HG03039 (cell line): ENCODE measurements around the gene HOXA11.

Source experiments
- ATAC-seq: cut with Tn5 transposase; IDR thresholded peaks from one replicate; pipeline ENCODE4 v1.9.1; 2021; ENCODE audit warnings: mild to moderate bottlenecking, moderate library complexity; ENCODE audit not compliant: unreplicated experiment

HOXA11 gene

DNA sequence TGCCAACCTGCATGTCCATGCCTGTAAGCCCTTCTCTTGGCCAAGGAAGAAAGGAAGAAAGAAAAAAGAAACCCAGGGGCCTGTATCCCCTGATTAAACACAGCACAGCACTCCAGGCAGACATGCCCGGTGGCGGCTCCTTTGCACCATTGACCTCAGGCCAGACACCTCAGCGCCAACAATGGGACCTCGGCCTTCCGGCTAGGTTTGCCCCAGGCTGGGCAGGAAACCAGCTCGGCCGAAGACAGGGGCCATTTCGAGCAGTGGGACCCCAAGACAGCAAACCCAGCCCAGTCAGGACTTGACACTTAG lies 13.8 kb downstream of the HOXA11 start:
- no peak for ATAC-seq

DNA sequence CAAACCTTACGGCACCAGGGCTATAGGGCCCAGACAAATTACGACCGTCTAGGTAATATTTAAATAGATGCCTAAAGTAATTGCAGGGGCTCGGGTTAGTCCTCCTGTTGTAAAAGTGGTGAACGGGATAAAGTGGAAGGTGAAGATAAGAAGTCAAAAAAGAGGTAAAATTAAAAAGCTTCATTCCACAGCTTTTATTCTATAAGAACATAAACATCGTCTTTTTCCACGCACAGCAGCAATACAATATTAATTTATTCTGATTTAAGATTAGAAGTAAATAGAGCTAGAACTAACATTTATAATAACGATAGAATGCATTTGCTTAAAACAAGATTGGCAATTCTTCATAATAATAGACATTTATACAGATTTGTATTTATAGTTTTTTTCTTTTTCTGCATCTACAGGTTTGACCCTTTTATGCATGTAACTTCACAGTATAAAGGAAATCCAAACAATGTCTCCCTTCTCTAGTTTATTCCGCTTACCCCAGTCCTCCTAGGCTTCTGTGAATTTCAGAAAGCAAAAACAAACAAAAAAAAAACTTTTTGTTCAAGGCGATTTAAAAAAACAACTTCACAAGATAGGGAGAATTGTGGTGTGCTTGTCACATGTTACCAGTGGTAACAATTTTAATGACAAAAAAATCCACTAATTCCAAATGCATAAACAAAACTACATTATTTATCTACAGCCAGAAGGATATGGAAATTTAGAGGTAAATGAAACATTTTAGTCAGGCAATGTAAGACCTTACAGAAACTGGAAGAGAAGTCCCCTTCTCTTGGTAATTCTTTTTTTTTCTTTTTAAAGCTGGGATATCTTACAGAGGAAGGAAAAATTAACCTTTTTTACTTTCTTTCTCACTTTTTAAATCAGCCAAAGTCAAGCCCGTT lies 14.4 kb downstream of the HOXA11 start:
- ATAC-seq: no peak

DNA sequence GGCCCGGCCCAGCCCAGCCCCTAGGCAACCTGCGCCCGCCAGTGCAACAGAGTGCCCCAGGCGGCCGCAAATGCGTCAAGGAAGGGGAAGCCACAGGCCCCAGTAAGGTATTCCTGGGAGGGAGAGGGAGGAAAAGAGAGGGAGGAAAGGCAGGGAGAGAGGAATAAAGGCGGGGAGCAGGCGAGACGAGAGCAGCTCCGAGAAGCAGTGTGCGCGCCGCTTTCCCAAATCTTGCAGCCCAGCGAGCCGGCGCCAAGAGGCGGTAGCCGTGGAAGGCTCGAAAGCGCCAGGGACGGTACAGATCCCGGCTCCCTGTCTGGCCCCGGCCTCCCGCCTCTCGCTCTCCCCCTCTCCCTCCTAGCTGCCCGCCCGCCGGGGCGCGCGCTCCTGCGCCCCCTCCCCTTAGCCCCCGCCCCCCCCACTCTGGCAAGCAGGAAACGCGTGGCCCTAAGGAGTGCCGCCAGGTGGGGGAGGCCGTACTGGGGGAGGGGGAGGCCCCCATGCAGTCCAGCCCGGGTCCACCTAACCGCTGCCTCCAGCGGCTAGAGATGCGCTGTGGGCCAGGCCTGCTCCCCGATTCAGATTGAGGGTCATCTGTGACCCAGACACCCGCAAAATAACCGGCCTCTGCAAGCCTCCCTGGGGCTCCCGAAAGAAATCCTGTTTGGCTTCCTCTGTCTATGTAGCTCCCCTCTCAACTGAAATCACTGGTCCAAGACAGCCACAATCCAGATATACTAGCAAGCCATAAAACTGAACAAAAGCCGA lies 15.2 kb downstream of the HOXA11 start:
- ATAC-seq: no peak

DNA sequence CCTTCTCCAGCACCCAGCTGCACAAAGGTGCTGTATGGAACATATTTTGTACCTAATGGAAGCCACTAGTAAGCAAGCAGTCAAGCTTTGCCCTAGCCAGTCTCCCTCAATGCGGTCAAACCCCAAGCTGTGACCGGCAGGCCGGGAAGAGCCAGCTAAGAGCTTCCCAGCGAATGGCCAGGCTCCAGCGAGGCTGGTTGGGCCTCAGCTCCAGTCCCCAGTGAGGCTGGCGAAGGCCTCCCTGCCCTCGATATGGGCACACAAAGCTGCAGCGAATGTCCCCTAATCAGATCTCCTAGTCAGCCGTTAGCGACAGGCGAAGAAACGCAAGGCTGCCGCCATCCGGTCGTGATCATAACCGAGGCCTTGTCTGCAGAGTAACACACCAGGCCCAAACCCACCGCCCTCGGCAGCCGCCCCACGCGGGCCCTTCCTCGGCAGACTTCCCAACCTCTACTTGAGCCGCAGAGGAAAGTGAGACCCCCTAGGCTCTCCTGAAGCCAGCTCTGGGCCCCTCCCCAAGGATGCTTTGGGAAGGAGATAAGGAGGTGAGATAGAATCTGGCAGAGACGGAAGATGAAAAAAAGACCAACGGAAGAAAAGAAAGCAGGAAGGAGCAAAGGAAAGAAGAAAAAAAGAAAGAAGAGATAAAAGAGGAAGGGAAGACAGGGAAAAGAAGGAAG lies 16.6 kb downstream of the HOXA11 start:
- ATAC-seq: no peak

DNA sequence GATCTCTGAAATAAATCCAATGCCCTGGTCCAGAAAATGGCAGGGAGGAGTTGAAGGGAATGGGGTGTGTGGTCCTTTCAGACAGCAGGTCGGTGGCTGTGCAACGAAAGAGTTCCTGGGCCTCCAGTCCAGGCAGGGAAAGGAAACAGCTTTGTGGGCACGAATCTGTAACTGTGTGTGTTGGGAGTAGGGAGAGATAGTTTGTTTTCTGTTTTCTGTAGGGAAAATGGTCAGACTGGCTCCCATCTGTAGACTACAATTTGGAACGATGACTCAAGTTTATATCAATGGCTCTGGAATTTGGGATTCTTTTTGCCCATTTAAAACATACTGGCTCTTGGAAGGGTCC lies 17.1 kb downstream of the HOXA11 start:
- ATAC-seq: no peak

DNA sequence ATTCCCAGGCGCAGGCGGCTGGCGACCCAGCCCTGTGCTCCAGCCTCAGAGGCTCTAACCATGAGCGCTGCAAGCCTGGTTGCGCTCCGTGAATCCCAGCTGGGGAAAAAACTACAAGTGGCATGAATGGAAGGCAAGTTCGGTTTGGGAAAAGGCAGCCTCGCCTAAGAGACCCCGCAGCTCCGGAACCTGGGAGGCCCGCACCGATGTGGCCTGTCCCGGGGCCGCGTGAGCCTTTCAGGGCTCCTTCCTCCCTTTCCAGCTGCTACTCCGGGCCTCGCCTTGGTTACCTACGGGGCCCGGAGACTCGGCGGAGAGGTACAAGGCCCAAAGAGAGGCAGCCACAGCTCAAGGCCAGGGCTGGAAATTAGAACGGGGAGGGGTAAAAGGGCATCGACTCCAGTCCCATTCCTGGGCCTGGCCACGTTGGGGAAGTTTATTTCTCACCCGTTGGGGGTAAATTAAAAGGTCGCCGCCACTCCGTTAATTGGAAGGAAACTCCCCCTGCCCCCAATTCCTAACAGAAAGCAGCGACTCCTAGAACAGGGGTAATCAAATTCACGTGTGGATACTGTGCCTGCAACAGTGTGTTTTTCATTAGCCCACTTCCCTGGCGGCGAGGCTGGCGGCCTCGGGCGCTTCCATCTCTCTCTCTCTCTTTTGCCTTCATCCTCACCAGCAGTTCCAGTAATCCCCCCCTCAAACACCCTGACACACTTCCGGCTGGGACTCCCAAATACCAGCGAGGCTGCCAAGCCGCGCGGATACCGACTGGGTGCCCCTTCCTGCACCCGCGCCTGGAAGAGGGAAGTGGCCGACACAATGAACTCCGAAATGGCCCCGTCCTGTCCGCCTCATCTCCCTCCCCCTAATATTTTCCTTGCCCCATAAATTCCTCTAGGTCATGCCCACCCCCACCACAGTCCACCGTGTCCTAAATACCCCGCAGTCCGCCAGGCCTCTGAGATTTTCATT lies 18.2 kb downstream of the HOXA11 start:
- no peak for ATAC-seq

DNA sequence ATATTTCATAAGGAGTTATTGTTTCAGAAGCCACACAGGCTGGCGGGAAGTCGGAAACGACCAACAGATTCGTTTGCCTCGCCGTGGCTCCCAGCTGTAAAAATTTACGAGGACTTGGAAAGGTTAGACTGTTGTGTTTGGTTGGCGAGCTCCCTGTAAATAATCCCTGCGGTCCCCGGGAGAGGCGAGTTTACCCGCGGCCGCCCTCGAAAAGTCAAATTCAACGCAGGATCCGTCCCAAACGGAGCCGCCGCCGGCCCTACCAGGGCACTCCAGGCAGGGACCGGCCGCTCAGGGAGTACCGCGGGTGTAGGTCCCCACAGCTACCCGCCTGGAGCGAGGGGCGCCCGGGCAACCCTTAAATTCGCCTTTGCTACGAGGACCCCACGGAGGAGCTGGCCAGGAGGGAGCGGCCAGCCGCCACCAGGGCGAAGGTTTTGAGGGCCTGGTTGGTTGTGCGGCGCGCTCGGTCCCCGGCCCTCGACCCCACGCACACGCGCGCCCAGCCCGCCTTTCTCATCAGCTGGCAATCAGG lies 19.0 kb downstream of the HOXA11 start:
- no peak for ATAC-seq

DNA sequence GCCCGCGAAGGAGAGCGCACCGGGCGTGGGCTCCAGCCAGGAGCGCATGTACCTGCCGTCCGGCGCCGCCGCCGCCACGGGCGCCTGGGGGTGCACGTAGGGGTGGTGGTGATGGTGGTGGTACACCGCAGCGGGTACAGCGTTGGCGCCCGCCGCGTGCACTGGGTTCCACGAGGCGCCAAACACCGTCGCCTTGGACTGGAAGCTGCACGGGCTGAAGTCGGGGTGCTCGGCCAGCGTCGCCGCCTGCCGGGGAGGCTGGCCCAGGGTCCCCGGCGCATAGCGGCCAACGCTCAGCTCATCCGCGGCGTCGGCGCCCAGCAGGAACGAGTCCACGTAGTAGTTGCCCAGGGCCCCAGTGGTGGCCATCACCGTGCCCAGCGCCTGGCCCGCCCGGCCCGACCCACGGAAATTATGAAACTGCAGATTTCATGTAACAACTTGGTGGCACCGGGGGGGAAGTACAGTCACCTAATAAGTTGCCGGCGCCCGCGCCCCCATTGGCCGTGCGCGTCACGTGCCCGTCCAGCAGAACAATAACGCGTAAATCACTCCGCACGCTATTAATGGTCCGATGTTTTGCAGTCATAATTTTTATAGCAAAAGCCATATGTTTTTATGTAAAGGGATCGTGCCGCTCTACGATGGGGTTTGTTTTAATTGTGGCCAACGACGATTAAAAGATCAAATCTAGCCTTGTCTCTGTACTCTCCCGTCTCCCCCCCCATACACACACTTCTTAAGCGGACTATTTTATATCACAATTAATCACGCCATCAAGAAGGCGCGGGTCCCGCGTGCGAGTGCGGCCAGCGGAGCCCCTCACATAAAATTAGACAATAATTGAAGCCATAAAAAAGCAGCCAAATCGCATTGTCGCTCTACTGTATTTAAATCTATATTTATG lies 19.7 kb downstream of the HOXA11 start, which contains the start of gene HOXA9:
HOXA9 (minus strand) TSS at position 449 of the 907 bp plus-strand sequence; CDS start at position 369, 80 bp downstream.
- no peak for ATAC-seq

DNA sequence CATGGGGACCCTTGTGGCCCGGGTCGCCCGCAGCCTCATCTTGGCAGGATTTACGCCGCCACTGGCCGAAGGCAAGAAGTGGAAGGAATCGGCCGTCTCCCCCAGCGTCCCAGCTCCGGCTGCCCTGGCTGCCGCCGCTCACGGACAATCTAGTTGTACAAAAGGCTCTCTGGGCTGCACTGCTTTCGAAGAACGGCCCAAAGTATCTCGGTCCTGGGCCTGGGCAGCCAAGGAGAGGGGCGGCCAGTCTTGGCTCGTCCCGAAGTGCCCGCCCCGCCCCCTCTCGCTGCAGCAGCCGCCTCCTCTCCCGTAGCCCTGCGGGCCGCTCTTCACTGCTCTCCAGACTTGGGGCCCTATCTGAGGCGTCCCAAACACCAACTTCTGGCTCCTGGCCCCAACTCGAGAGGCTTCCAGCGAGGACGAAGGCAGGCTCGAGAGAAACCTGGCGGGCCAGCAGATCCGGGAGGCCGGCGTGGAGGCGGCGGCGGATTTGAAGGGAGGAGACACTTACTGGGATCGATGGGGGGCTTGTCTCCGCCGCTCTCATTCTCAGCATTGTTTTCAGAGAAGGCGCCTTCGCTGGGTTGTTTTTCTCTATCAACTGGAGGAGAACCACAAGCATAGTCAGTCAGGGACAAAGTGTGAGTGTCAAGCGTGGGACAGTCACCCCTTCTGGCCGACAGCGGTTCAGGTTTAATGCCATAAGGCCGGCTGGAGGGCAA lies 20.5 kb downstream of the HOXA11 start:
- ATAC-seq: no peak

DNA sequence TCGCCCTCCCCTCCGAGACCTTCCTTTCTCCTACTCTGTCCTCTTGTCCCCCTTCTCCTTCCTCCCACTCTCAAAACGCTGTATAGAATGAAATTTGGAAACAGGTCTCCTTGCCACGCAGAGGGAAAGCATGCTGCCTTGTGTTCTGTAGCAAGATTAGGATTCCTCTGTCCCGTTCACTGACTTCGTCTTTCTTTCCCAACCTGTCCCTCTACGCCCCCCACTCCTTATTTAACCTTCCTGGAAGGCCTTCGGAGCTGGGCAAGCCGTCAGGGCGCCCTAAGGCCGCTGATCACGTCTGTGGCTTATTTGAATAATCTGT lies 21.0 kb downstream of the HOXA11 start:
- ATAC-seq: no peak

DNA sequence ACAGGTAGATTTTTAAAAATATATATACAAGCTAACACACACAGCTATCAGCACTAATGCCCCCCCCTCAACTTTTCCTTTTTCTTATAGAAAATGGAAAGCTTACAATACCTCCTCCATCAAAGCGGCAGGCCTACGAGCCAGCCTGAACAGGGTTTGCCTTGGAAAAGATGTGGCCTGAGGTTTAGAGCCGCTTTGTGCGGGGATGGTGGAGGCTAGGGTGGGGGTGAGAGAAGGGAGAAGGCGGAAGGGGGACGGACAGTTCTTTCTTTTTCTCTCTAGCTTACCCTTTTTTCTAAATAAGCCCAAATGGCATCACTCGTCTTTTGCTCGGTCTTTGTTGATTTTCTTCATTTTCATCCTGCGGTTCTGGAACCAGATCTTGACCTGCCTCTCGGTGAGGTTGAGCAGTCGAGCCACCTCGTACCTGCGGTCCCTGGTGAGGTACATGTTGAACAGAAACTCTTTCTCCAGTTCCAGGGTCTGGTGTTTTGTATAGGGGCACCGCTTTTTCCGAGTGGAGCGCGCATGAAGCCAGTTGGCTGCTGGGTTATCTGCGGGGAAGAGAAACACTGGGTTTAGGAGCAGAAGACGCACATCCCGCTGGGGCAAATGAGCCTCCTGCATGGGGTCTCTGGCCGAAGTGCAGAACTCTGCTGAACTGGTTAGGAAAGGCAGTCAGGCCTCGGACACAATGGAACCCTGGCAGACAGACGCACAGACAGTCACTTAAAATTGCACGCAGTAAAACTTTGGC lies 21.6 kb downstream of the HOXA11 start:
- ATAC-seq: no peak

DNA sequence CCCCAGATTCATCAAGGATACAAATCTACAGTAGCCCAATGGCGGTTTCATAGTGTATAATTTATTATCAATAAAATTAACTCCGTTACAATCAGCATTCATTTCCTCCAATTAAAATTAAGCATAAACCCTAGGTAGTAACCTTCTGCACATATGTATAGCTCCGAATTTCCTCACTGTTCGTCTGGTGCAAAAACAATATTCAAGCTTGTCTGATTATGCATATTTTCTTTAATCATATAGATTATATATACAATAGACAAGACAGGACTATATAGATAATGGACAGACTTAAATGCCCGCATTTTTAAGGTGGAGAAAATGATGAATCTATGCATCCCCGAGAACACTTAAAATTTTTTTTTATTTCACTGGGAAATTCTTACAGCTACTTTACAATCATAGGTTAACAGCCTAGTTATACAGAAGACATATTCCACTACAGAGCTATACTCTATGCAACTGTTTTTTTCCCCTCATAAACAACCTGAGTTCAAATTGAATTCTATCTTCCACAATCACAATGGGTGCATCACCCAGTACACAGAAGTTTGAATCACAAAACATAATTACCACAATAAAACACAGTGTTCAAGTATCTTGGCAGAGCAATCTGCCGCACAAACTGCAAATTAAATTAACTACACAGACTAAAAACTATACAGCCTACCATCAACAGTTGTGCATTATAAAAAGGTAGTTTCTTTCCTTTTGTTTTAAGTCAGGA lies 22.3 kb downstream of the HOXA11 start:
- ATAC-seq: no peak

DNA sequence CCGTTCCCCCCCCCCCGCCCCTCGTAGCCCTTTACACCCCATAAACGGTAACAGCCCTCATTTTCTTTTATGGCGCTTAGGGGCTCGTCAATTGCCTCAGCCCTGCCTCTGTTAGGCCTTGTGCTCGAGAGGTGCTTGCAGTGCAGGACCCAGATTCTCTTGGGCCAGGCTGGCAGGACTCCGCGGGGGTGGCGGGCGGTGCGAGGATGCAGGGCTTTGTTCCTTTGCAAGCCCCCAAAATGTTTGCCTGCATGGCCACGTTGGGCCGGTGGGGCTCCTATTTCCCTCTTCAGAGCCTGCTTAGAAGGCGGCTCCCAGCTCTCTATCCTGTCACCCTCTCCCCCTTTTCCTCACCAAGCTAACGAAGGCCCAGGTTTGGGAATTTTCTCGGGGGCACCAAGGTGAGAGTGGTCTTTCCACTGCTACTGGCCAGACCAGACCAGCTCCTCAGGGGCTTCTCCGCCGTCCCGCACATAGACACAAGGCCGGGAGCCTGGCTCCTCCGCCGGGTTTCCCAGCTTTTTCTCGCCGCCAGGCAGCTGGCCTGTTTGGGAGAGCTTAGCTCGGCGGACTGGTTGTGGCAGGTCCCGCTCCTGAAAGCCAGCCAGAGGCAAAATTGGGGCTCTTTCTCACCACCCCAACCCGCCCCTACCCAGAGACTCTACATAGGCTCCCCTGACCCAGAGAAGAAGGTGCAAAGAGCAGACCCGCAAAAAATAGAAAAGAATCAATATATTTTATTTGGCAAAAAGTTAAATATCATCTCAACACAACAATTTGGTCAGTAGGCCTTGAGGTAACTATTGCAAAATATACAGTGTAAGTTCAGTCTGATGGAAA lies 23.1 kb downstream of the HOXA11 start:
- ATAC-seq: no peak

DNA sequence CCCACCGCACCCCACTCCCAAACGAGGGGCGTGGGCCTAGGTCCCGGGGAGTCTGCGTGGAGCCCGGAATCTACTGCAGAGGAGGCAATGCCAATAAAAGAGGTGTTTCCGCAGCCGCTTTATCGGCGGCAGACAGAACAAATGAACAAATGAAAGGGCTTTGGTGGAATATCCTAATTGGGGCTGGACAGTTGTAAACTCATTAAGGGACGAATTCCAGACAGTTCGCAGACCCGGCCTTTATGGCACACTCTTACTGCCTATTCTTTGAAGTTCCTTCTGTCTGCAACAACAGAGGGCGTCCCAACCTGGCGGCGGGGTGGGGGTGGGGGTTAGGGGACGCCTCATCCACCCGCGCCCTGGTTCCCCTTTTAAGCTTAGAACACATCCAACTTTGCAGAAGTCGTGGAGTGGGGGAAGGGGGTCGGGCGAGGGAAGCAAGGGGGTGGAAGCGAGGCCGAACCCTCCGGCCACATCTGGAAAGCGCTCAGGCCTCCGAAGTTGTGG lies 23.8 kb downstream of the HOXA11 start:
- ATAC-seq: no peak

DNA sequence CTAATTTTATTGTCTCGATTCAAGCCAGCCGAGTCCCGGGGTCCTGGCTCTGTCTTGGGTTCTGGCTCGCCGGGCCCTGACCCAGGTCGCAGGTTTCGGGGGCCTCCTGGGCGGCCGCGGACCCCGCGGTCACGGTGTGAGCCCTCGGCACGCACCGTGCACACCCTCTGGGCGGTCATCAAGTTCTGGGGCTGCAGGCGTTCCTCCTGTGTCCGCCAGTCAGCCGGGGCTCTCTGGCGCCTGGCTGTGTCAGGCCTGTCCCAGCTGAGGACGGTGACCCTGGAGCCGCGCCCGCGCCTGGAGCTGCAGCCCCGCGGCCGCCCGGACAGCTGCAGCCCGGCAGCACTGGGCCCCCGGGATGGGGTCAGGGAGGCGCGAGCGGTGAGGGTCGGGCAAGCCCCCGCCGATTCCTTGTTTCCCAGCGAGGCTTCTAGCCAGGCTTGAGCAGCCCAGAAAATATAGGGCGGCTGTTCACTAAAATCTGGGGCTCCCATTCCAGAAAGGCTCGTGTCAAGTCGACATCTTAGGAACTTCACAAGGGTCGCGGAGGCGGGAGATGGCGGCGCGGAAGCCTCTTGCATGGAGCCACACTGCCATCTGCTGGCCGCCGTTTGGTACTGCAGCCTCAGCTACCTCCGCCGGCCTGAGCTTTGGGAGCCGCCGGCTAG lies 24.4 kb downstream of the HOXA11 start:
- peak; percentile 47 for ATAC-seq

DNA sequence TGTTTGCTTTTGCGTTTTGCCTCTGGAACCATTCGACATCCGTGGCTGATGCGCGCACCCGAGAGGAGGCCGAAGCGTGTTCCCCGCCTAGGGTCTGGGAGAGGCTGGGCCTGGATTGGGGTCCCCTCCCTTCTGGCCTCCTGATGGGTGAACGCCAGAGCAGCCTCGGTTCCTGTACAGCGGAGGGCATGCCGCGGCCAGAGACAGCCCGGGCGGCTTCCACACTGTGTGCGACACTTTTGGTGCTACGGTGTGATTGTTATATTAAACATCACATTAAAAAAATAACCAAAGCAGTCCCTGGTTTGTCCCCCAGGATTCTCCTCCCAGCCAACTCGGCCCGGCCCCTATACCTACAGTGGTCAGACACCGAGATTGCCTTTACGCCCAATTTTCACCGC lies 24.9 kb downstream of the HOXA11 start:
- ATAC-seq: no peak
